GM19438 (cell line): ENCODE measurements around the gene RAB3B.
"Not testable (repeated sequence)": the region's sequence is repeated elsewhere in the genome, so short reads cannot be mapped to it uniquely, and the experiment has no call there.

Experiments used
- ATAC-seq: cut with Tn5 transposase; IDR thresholded peaks from one replicate; pipeline ENCODE4 v1.9.1; 2021; ENCODE audit warnings: low read depth; ENCODE audit not compliant: unreplicated experiment

Gene RAB3B

GRCh38 chr1:51877434-51878307, 112.8 kb downstream of the RAB3B start:
- peak; percentile 5 for ATAC-seq

- ATAC-seq, result no peak
Observed at GRCh38 chr1:51875836-51876235, 114.7 kb downstream of the RAB3B start.

DNA sequence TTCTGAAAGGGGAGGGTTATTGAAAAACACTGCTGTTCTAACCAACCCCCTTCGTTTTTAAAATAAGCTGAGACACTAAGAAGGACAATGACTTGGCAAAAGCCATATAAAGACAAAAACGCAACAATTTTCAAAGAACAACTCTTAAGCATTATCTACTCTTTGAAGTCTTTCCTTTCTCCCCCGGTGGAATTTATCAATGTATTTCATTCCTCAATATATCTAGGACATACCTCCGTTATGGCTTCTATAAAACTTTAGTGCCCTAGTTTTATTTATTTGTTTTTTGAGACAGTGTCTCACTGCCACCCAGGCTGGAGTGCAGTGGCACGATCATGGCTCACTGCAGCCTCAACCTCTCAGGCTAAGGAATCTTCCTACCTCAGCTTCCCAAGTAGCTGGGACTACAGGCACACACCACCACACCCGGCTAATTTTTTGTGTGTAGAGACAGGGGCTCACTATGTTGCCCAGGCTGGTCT, 115.2 kb downstream of the RAB3B start:
- ATAC-seq, result no peak

DNA sequence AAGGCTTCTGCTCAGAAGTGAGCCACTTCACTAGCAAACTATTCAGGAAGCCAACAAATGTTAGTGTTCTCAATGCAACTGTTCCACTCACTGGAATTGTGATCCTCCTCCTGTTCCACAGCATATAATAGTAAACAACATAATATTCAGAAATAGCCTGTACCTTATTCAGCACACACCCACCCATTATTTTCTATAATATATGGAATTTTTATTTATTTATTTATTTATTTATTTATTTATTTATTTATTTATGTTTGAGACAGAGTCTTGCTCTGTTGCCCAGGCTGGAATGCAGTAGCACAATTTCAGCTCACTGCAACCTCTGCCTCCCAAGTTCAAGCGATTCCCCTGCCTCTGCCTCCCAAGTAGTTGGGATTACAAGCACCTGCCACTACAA, 117.2 kb downstream of the RAB3B start:
- ATAC-seq, result not testable (repeated sequence)

DNA sequence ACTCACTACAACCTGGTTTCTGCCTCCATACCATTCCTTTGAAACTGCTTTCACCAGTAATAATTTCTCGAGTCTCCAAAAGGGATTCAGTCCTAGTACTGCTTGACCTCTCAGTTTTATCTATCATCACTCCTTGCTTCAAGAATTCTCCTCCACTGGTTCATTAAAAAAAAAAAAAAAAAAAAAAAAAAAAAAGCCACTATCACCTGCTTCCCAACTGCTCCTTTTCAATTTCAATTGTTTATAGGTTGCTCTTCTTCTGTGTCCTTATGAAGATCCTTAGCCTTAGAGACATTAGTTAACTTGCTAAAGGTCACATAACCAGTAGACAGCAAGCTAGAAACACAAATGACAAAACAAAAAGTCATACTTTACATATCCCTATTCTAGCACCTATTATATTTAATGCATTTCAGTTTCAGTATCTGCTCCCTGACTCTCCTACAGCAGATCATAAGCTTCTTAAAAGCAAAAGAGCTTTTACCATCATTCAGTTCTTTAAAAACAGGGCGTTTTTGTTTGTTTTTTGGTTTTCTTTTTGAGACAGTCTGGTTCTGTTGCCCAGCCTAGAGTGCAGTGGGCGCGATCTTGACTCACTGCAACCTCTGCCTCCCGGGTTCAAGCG, 119.0 kb downstream of the RAB3B start:
- ATAC-seq, result no peak

DNA sequence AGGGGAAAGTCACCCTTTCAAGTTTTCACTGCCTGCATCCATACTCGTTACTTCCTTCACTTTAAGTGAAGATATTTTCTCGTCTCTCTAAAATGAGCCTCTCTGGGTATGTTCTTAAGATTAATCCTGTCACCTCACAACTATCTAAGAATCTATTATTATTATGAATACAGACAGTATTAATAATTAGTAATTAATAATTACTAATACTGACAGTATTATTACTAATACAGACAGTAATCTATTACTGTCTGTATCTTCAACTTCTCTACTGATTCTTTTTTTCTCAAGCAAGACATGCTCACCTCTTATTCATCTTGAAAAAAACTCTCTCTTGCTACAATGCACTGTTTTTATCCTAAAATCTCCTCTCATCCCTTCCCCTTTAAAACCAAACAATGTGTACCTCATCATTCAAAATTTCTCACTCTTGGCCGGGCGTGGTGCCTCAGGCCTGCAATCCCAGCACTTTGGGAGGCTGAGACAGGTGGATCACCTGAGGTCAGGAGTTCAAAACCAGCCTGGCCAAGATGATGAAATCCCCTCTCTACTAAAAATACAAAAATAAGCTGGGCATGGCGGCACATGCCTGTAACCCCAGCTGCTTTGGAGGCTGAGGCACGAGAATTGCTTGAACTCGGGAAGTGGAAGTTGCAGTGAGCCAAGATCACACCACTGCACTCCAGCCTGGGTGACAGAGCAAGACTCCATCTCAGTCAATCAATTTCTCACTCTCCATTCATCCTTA, 119.7 kb downstream of the RAB3B start:
- ATAC-seq, result no peak

DNA sequence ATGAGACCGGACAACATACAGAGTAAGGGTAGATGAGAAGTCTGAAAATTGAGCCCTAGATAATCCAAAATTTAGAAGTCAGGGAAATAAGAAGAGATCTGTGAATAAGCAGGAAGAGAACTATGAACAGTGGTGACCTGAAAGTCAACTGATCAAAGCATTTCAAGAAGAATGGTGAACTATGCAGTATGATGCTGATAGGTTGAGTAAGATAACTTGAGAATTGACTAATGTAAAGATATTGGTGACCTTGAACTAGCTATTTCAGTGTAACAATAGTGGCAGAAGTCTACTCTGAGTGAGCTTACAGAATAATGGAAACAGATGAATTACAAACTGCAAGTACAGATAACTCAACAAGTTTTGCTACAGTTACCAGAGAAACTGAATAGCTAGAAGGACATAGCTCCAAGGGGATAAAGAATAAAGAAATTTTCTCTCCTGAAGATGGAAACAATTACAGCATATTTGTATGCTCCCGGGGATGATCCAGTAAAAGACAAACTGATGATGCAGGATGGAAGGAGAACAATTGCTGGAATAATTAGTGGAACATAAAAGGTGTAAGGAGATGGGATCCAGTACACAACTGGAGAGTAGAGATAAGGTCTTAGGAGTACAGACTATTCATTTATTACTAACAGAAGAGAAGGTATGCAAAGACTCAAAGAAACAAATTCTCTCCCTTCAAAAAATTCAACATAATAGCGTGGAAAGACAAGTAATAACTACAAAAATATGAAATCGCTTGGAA, 122.8 kb downstream of the RAB3B start:
- no peak for ATAC-seq

GRCh38 chr1:51863384-51863783, 127.1 kb downstream of the RAB3B start:
- no peak for ATAC-seq

GRCh38 chr1:51861669-51862068, 128.8 kb downstream of the RAB3B start:
- no peak for ATAC-seq

DNA sequence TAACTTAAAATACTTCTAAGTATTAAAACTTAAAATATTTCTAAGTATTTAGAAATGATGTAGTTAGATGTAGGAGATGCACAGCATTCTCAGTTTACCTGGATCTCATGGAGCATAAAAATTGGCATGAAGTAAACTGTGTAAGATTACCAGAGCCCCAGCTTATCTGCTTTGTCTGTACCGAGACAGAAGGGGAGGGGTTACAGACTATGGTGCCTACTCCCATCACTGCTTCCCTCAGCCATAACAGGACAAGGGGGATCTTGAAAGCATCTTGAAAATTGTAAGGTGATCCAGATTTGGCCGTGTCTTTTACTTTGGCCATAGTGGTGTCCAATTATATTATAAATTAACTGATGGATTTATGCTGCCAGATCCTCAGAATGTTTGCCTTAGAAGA, 130.8 kb downstream of the RAB3B start:
- ATAC-seq, result no peak

GRCh38 chr1:51859333-51859732, 131.2 kb downstream of the RAB3B start:
- no peak for ATAC-seq

- no peak for ATAC-seq
Observed at GRCh38 chr1:51858892-51859291, 131.6 kb downstream of the RAB3B start.
